NCI-H69 (cell line): ENCODE data around the gene CWC27.

Experiments
- DNase-seq: peaks from one replicate; lab custom pipeline; 2025; lab: John Stamatoyannopoulos, UW

Gene CWC27

DNA sequence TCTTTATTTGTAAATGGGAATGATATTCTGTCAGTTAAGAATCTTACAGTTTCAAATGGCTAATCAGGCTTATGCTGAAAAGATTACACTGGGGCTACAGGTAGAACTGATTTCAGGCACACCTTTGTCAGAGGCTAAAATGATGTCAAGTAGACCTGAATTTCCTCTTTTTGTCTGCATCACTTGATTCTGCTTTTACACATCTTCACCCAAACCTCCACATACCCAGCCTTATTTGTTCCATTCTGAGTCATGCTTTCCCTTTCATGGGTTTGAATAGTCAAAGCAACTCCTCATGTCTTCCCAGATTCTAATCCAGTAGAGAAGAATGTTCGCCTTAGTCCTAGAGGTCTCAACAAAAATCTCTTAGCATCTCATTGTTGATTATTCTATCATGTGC, 156.4 kb downstream of the CWC27 start:
- no peak for DNase-seq

DNA sequence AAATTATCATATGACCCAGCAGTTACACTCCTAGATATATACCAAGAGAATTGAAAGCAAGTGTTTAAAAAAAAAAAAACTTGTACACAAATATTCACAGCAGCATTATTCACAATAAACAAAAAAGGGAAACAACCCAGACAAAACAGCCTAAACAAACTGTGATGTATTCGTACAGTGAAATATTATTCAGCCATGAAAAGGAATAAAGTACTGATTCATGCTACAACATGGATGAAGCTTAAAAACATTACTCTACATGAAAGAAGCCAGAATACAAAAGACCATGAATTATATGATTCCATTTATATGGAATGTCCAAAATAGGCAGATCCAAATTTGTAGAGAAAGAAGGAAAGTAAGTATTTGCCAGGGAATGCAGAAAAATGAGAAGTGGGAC, 161.1 kb downstream of the CWC27 start:
- no peak for DNase-seq

DNA sequence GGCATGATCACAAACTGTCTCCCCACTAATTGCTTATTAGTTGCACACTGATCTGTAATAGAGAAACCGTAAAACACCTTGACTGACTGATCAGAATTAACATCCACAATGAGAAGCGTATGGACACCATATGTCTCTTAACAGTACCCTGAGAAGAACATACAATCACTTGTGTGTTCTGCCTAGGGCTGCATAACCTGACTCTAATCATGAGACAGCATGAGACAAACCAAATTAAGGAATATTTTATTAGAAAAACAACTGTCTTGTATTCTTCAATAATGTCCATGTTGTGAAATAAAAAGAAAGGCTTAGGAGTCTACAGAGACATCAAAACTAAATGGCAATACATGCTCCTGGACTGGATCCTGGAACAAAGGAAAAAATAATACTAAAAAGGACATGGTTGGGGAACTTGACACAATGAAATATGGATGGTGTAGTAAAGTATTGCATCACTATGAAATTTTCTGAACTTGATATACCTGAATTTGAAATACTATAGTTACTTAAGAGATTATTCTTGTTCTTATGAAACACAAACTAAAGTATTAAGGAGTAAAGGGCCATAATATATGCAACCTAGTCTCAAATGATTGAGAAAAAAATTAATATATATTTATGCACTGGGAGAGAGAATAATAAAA, 162.1 kb downstream of the CWC27 start:
- DNase-seq = peak; percentile 46

DNA sequence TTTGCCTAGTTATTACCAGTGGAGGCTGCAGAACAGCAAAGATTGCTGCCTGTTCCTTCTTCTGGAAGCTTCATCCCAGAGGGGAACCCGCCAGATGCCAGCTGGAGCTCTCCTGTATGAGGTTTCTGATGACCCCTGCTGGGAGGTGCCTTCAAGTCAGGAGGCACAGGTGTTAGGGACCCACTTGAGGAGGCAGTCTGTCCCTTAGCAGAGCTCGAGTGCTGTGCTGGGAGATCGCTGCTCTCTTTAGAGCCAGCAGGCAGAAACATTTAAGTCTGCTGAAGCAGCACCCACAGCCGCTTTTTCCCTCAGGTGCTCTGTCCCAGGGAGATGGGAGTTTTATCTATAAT, 170.7 kb downstream of the CWC27 start:
- peak; percentile 55 for DNase-seq

DNA sequence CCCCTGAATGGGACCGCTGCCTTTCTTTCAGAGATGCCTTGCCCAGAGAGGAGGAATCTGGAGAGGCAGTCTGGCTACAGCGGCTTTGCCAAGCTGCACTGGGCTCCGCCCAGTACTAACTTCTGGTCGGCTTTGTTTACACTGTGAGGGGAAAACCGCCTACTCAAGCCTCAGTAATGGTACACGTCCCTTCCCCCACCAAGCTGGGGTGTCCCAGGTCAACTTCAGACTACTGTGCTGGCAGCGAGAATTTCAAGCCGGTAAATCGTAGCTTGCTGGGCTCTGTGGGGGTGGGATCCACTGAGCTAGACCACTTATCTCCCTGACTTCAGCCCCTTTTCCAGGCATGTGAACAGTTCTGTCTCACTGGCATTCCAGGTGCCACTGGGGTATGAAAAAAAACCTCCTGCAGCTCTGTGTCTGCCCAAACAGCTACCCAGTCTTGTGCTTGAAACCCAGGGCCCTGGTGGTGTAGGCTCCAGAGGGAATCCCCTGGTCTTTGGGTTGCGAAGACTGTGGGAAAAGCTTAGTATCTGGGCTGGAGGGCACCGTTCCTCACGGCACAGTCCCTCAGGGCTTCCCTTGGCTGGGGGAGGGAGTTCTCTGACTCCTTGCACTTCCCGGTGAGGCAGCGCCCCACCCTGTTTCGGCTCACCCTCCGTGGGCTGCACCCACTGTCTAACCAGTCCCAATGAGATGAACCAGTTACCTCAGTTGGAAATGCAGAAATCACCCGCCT, 171.2 kb downstream of the CWC27 start:
- DNase-seq = peak; percentile 71

DNA sequence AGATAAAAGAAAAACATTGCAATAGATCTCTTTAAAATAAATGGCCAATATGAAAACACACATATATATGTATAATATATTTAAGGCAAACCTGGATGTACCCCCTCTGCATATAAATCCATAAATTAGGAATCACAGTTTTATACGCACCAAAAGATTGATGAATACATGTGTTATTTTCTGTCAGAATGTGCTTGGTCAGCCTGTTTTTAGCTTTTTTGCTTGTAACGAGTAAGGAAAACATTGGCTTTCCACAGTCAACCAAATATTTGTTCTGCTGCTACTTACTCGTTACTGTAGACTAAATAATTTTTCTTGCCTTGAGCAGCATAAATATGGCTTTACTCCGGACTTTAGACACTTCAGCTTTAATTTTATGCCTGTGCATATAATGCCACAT, 173.7 kb downstream of the CWC27 start:
- DNase-seq = no peak

DNA sequence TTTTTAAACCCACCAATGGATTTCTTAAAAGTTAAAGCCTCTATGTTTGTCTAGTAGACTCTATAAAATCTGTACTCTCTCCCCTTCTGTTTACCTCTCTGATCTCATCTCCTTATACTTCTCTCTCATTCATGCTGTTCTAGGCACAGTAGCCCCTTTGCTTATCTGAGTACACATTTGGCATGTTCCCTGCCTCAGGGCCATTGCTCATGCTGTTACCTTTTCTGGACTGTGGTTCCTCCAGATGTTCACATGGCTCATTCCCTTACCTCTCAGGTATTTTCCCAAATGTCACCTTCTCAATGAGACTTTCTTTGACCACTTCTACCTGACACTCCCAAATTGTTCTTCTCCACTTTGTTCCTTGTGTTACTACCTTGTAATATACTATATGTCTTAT, 176.1 kb downstream of the CWC27 start:
- DNase-seq = peak; percentile 22

DNA sequence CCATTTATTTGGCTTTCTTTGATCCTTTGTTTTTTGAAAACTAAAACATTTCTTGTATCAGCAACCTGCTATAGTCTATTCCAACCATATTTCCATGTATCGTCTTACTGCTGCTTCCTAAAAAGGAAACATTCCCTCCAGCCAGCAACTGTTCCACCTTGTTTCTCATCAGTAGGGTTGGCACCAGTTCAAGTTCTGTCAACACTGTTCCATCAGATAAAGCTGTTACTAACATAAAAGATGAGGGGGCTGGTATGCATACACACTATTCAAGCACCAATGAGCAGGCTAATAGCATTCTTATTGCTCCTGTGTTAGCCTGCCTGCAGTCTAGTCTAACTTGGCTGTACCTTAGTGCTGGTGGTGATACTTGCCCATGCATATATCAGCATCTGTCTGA, 178.3 kb downstream of the CWC27 start:
- peak; percentile 99 for DNase-seq

DNA sequence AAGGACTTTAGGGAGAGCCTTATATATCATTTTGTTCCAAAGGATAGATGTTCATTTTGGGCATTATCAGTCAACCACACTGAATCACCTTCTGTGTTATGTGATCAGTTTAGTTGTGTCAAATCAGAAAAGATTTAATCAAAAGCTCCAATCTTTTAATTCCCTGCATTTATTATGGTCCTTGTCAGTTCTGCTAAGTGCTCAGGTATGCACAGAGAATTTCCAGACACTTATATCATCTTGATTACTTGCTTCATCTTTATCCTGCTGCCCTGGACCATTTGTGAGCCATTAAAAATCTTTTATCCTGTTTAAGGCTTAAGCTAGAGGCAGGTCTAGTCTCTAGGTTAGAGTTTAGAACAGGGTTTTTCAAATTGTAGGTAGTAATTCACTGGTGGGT, 179.1 kb downstream of the CWC27 start:
- peak; percentile 30 for DNase-seq

DNA sequence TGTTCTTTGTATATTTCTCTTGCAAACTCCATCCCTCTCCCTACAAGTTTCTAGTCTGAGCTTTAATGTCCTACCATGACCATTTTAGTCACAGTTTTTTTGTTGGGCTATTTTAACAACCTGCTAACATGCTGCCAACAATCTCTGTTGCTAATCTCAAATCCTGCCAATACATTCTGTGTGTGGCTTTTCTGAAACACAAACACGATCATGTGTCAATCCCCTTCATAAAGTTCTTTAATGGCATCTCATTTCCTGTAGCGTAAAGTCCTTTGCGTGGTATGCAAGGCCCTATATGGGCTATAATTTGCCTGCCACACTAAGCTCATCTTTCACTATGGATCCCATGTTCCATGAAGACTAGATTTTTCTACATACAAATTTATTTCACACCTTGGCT, 180.6 kb downstream of the CWC27 start:
- DNase-seq = no peak

DNA sequence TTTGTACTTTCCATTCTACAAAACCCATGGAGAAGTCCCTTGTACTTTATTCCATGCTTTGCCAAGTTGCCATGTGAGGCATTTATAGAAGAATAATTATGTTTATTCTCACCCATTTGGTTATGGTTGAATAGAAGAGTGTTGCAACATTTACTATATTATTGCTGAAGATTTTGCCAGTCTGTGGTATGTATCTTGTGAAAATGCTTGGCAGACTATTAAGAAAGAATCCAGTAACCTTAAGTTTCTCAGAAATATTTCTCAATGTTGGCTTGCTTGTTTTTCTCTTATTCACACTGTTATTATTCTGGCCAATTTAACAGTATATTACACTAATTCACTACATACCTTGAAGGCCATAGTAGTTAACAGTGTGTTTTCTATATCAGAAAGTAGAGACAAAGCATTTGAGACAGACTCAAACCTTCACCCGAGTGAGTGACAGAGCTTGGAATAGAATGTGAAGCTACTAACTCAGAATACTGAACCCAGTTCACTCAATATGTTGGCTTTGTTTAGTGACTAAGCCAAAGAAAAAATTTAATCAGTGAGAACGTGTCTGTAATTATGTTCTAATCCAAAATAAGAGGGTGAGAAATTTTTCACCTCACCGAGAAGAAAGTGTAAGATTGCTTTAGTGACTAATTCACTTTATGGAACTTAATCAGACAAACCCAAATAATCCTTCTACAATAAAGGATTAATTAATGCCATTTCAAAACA, 184.4 kb downstream of the CWC27 start:
- no peak for DNase-seq

DNA sequence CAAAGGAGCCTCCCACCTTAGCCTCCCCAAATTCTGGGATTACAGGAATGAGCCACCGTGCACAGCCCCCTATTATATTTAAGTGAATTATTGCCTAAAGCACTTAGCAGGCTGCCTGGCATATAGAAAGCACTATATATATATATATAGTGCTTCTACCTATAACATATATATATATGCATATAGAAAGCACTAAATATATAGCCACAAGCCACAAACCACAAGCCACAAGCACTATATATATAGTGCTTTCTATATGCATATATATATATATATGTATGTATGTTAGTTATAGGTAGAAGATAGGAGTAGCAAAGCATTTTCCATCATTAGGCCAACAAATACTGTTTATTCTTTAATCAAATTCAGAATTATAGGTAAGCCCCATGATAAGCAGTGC, 185.8 kb downstream of the CWC27 start:
- DNase-seq = no peak

DNA sequence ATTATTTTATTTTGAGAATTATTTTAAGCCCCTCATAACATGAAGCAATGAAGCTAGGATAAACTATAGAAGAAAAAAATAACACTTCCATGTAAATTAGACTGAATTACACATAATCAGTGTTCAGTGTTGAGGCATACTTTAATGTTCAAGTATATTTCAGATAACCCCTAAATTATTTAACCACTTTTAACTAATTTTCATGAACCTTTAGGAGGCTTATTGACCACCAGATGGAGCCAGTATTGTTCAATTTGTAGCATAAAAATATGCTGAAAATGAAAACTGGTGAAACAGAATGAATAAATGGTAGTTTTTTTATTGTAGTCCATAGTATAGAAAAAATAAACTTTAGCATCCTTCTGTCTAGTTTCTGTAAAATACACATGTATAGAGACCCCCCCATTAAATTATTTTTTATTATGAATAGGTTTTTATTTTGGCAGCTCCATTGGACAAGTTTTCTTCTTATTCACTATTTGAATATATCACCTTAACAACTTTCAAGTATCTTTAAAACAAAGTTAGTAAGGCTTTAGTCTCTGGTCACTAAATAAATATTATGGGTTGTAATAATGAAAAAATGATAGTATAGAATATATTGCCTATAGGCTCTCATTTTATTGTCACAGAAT, 190.1 kb downstream of the CWC27 start:
- peak; percentile 75 for DNase-seq

DNA sequence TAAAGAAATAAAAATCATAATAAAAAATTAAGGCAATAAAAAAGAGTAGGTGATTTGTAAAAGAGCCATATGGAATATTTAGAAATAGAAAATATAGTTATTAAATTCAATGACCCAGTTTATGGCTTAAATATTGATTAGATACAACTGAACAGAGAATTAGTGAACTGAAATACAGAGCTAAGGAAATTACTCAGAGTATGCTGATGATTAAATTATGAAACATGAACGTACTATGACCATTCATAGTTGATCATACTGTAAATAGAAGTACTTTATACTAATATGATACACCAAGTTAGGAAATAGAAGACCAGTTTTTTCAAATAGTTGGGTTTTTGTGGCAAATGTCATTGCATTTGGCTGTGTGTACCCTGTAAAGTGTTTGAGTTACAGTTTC, 194.5 kb downstream of the CWC27 start:
- DNase-seq = no peak

DNA sequence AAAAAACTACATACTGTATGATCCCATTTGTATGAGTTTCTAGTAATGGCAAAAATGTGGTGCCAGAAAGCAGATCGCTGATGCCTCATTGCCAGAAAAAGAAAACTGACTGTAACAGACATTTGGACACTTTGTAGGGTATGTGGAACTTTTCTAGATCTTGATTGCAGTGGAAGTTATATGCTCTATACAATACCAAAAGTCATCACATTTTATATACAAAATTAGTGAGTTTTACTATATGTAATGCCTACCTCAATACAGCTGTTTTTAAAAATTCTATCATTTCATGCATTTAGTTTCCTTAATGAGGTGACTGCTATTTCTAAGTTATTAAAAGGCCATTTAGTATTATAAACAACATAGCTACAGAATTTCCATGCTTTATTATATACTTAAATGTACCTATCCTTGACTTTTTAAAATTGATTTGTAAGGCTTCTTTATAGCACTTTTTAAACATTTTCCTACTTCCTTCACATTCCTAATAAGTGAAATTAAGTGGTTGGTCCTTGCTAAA, 199.9 kb downstream of the CWC27 start:
- no peak for DNase-seq

DNA sequence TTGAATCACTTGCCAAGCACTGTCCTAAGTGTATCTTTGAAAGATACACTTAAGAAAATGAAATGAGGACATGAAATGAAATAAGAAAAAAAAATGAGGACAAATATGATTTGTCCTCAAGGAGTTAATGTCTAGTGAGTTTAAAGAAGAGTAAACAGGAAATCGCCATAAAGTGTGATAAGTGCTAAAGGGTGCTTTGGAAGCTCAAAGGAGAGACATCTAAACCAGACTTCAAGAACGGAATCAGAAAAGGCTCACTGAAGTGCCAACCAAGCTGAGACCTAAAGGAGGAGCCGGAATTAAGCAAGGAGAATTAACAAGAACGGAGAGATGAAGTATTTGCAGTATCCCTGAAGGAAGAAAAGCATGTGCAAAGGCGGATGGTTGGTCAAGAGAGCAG, 200.8 kb downstream of the CWC27 start:
- DNase-seq = no peak

DNA sequence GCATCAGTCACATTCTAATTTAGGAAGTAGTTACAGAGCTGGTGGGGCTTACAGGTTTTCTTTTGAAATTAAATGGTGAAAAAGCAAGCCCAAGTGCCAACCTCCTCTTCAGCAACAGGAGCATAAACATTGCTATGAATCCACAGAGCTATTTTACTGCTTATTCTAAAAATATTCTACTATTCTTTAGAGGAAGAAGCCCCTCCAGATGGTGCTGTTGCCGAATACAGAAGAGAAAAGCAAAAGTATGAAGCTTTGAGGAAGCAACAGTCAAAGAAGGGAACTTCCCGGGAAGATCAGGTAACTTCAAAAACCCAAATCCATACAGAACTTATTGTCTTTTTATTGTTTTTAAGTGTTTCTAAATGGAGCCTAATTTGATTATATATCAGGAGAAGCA, 202.8 kb downstream of the CWC27 start:
- DNase-seq = peak; percentile 34

DNA sequence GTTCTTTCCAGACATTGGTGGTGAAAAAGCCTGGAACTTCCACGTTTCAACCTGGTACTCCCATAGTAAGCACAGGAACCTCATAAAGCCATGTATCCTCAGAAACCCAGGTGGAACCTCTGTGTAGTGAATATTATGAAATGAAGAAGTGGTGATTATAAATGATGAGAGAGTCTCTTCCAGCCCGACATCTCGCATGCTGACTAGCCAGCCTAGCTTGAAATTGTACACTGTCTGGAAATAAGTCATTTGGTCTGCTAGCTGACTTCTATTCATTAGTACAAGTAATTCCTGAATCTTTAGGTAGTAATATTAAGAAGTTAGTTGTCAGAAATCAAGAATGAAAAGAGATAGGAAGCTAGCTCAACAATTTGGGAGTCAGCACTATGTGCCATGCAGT, 203.3 kb downstream of the CWC27 start:
- no peak for DNase-seq

DNA sequence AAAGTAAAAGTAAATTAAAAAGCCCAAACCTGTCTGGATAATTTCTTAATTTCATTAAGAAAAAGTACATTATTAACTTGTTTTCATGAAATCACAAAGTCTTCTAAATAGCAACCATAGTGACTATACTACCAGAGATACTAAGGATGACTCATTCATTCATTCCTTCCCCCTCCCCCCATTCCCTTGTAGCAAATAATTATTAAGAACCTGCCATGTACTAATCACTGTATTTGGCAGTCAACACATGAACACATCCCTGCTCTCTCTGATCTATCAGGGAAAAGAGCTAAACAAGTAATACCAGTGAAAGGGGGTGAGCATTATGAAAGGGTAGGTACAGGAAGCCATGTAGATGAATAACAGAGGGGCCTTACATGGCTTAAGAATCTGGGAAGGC, 203.9 kb downstream of the CWC27 start:
- DNase-seq = no peak

DNA sequence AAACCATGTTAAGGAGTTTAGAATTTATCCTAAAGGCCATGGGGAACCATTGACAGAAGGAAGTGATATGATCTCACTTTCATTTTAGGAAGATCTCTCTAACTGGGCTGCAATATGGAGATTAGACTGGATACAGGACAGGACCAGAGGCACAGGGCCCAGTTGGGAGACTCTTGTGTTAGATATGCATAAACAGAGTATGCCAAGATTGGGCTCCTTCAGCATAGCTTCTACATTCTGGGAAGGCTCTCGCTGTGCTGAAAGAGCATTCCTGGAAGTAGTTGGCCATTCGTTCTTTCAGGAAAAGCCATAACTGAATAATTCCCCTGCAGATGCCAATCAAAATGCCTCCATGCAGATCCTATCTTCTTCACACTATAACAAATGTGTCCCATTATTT, 204.5 kb downstream of the CWC27 start:
- no peak for DNase-seq

DNA sequence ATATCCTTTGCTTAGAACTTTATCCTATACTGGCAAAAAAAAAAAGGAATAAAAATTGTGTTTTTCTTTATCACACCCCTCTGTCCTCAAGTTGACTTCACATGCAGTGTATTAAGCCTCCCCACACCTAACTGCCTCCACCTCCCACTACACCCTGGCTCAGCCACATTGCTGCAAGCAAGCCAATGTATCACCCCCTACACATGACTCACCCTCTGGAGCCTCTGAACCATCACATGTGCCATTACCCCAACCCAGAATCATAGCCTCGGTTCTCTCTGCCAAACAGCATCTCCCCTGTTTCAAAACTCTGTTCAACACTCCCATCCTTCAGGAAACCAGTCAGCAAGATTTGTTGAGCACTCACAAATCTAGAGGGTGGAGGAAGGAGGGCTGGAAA, 209.0 kb downstream of the CWC27 start:
- DNase-seq = no peak

DNA sequence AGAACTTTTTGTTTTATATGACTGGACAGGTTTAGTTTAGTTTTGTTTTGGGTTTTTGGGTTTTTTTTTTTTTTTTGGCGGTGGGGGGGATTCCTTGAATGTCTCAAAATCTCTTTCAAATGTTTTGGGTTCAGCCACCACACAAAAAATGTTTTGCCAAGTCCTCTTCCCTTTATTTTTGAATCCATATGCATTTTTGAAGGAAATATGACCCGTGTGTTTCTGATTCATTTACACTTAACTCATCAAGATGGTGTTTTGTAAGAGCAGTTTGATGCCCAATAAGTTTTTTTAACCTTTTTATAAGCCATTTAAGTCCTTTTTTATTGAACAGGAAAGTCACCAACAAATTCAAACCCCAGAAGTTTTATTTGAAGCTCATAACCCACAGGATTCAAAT, 209.8 kb downstream of the CWC27 start:
- DNase-seq = no peak

DNA sequence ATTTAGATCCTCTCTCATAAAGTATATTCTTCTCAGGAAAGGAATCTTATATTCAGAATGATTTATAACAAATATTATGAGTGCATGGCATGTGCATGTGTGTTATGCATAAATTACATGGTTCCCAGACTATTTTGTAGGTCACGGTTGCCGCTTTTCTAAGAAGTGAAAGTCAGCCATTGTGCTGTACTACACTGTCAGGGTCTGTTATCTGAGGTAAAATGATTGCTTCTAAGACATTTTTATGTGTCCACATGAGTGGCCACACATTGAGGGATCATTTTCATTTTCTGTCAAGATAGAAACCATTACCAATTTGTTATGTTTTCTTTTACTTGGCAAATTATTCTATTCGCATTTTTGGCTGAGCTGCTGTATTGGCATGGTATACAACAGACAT, 210.8 kb downstream of the CWC27 start:
- DNase-seq = no peak
